IMR-90 (cell line): ENCODE measurements around the gene GAS6. TPM values are rescaled to one million over a fixed set of nuclear protein-coding genes. Genes with fewer than 3 reads are reported as not detected.

ENCODE experiments used
- ATAC-seq: fragments of 200-7000 bp; cut with Tn5 transposase; 2 replicates; pipeline ENCODE4 v1.9.1; 2020; ENCODE audit warnings: low read depth, mild to moderate bottlenecking, moderate library complexity
- BruUV-seq: library from RNA; stranded (reverse); fragments of 400-500 nt; replicated peaks from 2 replicates; lab custom pipeline; 2021; lab: Mats Ljungman, UMichigan
- CTCF ChIA-PET: fragments of 300-600 bp; formaldehyde crosslinking; extraction: SDS; loops from one replicate; lab custom pipeline; 2021; ENCODE audit warnings: antibody characterized with exemption; lab: Yijun Ruan, JAX
- POLR2A ChIA-PET: fragments of 300-600 bp; sonication (Branson Sonifier 250); formaldehyde crosslinking; loops from one replicate; lab custom pipeline; 2022; ENCODE audit warnings: antibody characterized with exemption; ENCODE audit not compliant: unreplicated experiment; lab: Charles Lee
- DNase-seq: peaks from one replicate; pipeline ENCODE4 v3.0.0; 2013
- H2AFZ ChIP-seq: replicated peaks from 2 replicates; pipeline ENCODE3; 2013; ENCODE audit warnings: low read length, mild to moderate bottlenecking; ENCODE audit not compliant: poor library complexity
- H2AK5ac ChIP-seq: 2 replicates; pipeline ENCODE4 v1.6.1; 2013; ENCODE audit warnings: low read depth, low read length, inconsistent platforms
- H2AK9ac ChIP-seq: replicated peaks from 2 replicates; pipeline ENCODE3; 2013; ENCODE audit warnings: mild to moderate bottlenecking, low read depth, low read length, moderate library complexity; ENCODE audit not compliant: poor library complexity
- H2BK120ac ChIP-seq: 2 replicates; pipeline ENCODE4 v1.6.1; 2013; ENCODE audit warnings: low read depth, low read length, inconsistent platforms
- H2BK15ac ChIP-seq: 3 replicates; pipeline ENCODE4 v1.6.1; 2013; ENCODE audit warnings: low read depth, low read length, inconsistent platforms
- H2BK20ac ChIP-seq: 2 replicates; pipeline ENCODE4 v1.6.1; 2013; ENCODE audit warnings: low read depth, mild to moderate bottlenecking, inconsistent platforms, low read length, moderate library complexity
- H2BK5ac ChIP-seq: 2 replicates; pipeline ENCODE4 v1.6.1; 2013; ENCODE audit warnings: mild to moderate bottlenecking, low read depth, low read length, inconsistent platforms; ENCODE audit not compliant: poor library complexity, severe bottlenecking
- H3K14ac ChIP-seq: replicated peaks from 2 replicates; pipeline ENCODE4 v1.6.1; 2013; ENCODE audit warnings: low read depth, low read length, inconsistent platforms
- H3K18ac ChIP-seq: 2 replicates; pipeline ENCODE4 v1.6.1; 2013; ENCODE audit warnings: low read depth, low read length, control low read depth
- H3K23ac ChIP-seq: 2 replicates; pipeline ENCODE4 v1.6.1; 2013; ENCODE audit warnings: low read depth, low read length, inconsistent platforms
- H3K27ac ChIP-seq: 2 replicates; pipeline ENCODE4 v1.5.1; 2013; ENCODE audit warnings: mild to moderate bottlenecking, control low read depth, low read length; ENCODE audit not compliant: insufficient read depth
- H3K27me3 ChIP-seq: 2 replicates; pipeline ENCODE4 v1.6.1; 2013; ENCODE audit warnings: low read length; ENCODE audit not compliant: control insufficient read depth, insufficient read depth
- H3K36me3 ChIP-seq: 2 replicates; pipeline ENCODE4 v1.6.1; 2013; ENCODE audit warnings: low read length, mixed read lengths; ENCODE audit not compliant: control insufficient read depth, insufficient read depth
- H3K4ac ChIP-seq: 2 replicates; pipeline ENCODE4 v1.6.1; 2013; ENCODE audit warnings: low read depth, low read length, inconsistent platforms
- H3K4me1 ChIP-seq: 2 replicates; pipeline ENCODE4 v1.6.1; 2013; ENCODE audit warnings: low read length, mixed read lengths; ENCODE audit not compliant: control insufficient read depth, insufficient read depth
- H3K4me2 ChIP-seq: 2 replicates; pipeline ENCODE4 v1.6.1; 2013; ENCODE audit warnings: low read depth, mild to moderate bottlenecking, control low read depth, low read length, moderate library complexity
- H3K4me3 ChIP-seq: 2 replicates; pipeline ENCODE4 v1.5.1; 2013; ENCODE audit warnings: low read depth, mild to moderate bottlenecking, control low read depth, low read length, moderate library complexity; ENCODE audit not compliant: insufficient read depth
- H3K56ac ChIP-seq: 2 replicates; pipeline ENCODE4 v1.6.1; 2013; ENCODE audit warnings: low read length, inconsistent platforms; ENCODE audit not compliant: insufficient read depth; ENCODE audit errors: extremely low read depth
- H3K79me1 ChIP-seq, 2 experiments: 2 replicates each; pipeline ENCODE4 v1.6.1; 2013; ENCODE audit warnings: low read length in 2 of 2, inconsistent platforms in 1 of 2, low read depth in 1 of 2
- H3K9ac ChIP-seq: 2 replicates; pipeline ENCODE4 v1.6.1; 2013; ENCODE audit warnings: low read depth, low read length, control low read depth
- H3K9me1 ChIP-seq: 2 replicates; pipeline ENCODE4 v1.6.1; 2013; ENCODE audit warnings: low read length, inconsistent platforms; ENCODE audit not compliant: insufficient read depth
- H3K9me3 ChIP-seq: 2 replicates; pipeline ENCODE4 v1.6.1; 2013; ENCODE audit warnings: low read length; ENCODE audit not compliant: control insufficient read depth, insufficient read depth
- H4K20me1 ChIP-seq: 2 replicates; pipeline ENCODE4 v1.6.1; 2013; ENCODE audit warnings: low read length, inconsistent platforms; ENCODE audit not compliant: insufficient read depth
- H4K5ac ChIP-seq: 2 replicates; pipeline ENCODE4 v1.6.1; 2013; ENCODE audit warnings: mild to moderate bottlenecking, low read depth, low read length, control low read depth
- H4K8ac ChIP-seq, 2 experiments: 2 replicates each; pipeline ENCODE4 v1.6.1; 2013; ENCODE audit warnings: low read depth in 2 of 2, low read length in 2 of 2, control low read depth in 1 of 2, inconsistent platforms in 1 of 2
- H4K91ac ChIP-seq: 2 replicates; pipeline ENCODE4 v1.6.1; 2013; ENCODE audit warnings: low read depth, low read length, inconsistent platforms; ENCODE audit not compliant: insufficient read depth
- CEBPB ChIP-seq: IDR thresholded peaks from 2 replicates; pipeline ENCODE4 v1.6.1; 2012; ENCODE audit warnings: low read depth, low read length, improper control_type of control experiment
- MXI1 ChIP-seq: IDR thresholded peaks from 2 replicates; pipeline ENCODE4 v1.6.1; 2012; ENCODE audit warnings: low read depth, mild to moderate bottlenecking, low read length, moderate library complexity, borderline replicate concordance
- POLR2A ChIP-seq: IDR thresholded peaks from 2 replicates; pipeline ENCODE4 v1.6.1; 2012; ENCODE audit warnings: mild to moderate bottlenecking, low read depth, low read length
- RAD21 ChIP-seq: IDR thresholded peaks from 2 replicates; pipeline ENCODE4 v1.6.1; 2012; ENCODE audit warnings: low read length, improper control_type of control experiment
- RFX5 ChIP-seq: IDR thresholded peaks from 2 replicates; pipeline ENCODE4 v1.8.0; 2012; ENCODE audit warnings: low read depth, mild to moderate bottlenecking, low read length, moderate library complexity
- WGBS, 2 experiments: methylation state at CpG; one replicate each; pipeline versions ENCODE4 v1.1.5 to v1.1.7; 2013; ENCODE audit warnings: missing lambda C conversion rate in 2 of 2; ENCODE audit not compliant: insufficient read length in 1 of 2; ENCODE audit errors: extremely low coverage in 2 of 2; 5-methylcytosine and 5-hydroxymethylcytosine counted together
- dilution Hi-C: fragments of 300-500 bp; cut with HindIII; formaldehyde crosslinking; loops from one replicate; pipeline ENCODE4 v1.14.3; 2018; ENCODE audit warnings: low sequenced_read_pairs; ENCODE audit not compliant: unreplicated experiment
- in situ Hi-C: fragments of 300-500 bp; cut with MboI; formaldehyde crosslinking; loops from 3 replicates; pipeline ENCODE4 v1.14.3; 2019; ENCODE audit warnings: low sequenced_read_pairs, inconsistent platforms, mixed read lengths
- intact Hi-C: fragments of 100-400 bp; cut with micrococcal nuclease; formaldehyde crosslinking; loops from 2 replicates; pipeline ENCODE4 v1.10.0; 2022
- polyA plus RNA-seq, 3 experiments: library from polyadenylated mRNA; depleted of rRNA; stranded (reverse); fragments of >200 nt; gene quantifications; 2 replicates each; pipeline ENCODE4 v1.2.3, GENCODE V29; 2012; ENCODE audit warnings: low replicate concordance in 1 of 3
- total RNA-seq: library from RNA; depleted of rRNA; stranded (reverse); fragments of >200 nt; gene quantifications from 2 replicates; pipeline ENCODE4 v1.2.3, GENCODE V29; 2012
- TF ChIP-seq, protein P1 (sequence below): fragments of 150-350 bp; IDR thresholded peaks from 2 replicates; pipeline ENCODE4 v1.6.1; 2016; ENCODE audit warnings: low read depth, mild to moderate bottlenecking, low read length, moderate library complexity, borderline replicate concordance
- TF ChIP-seq, protein P2 (sequence below): conservative IDR thresholded peaks from 2 replicates; pipeline ENCODE4 v1.5.1; 2012; ENCODE audit warnings: mild to moderate bottlenecking, low read depth, low read length, improper control_type of control experiment

The GAS6 gene
- total and polyA plus RNA-seq, 2 of the 4 experiments (the other 2 are of a cell fraction): 220 to 823 TPM

GRCh38 chr13:113818700-113819295, 45.1 kb downstream of the GAS6 start:
- Histone ChIP-seq H3K36me3 (peaks cover 28% of the 10 kb centered on the region), H2BK15ac (no peak overlapping the region), H3K9me1 (peaks cover 14% of the 10 kb centered on the region), H3K4me2 (no peak overlapping the region), H3K23ac (no peak overlapping the region), H3K79me1 (peaks cover 3 to 66% of the 10 kb centered on the region in 2 experiments), H3K9ac (no peak overlapping the region), H3K4ac (no peak overlapping the region), H3K4me1 (peaks cover 34% of the 10 kb centered on the region), H2BK5ac (peak overlapping the region; percentile 11), H4K8ac (no peak overlapping the region), H4K5ac (no peak overlapping the region), H2BK120ac (no peak overlapping the region), H4K20me1 (peaks cover 52% of the 10 kb centered on the region), H3K9me3 (no peaks in the 10 kb centered on the region), H2AFZ (no peak overlapping the region), H2BK20ac (no peak overlapping the region), H3K27me3 (no peaks in the 10 kb centered on the region), H3K4me3 (no peak overlapping the region), H3K27ac (no peak overlapping the region), H4K91ac (no peak overlapping the region), H3K14ac (no peak overlapping the region), H3K18ac (no peak overlapping the region), H2AK5ac (peak overlapping the region; percentile 45; the same call in 1 of the 2 replicates), H2AK9ac (no peak overlapping the region), H3K56ac (no peak overlapping the region)
- DNase-seq: no peak
- ChIA-PET POLR2A (no interaction called here), CTCF (no interaction called here)
- in situ Hi-C loops (no loop called here), dilution Hi-C loops (no loop called here), intact Hi-C loops (loop anchor here (10.0 kb wide), 1 partner anchor 206 kb away; no protein-coding TSS in a partner anchor)
- BruUV-seq: no TSS peak
- TF ChIP-seq POLR2A (no peak), RFX5 (no peak), RAD21 (no peak), CEBPB (no peak), MXI1 (no peak)
- TF ChIP-seq, protein P1, sequence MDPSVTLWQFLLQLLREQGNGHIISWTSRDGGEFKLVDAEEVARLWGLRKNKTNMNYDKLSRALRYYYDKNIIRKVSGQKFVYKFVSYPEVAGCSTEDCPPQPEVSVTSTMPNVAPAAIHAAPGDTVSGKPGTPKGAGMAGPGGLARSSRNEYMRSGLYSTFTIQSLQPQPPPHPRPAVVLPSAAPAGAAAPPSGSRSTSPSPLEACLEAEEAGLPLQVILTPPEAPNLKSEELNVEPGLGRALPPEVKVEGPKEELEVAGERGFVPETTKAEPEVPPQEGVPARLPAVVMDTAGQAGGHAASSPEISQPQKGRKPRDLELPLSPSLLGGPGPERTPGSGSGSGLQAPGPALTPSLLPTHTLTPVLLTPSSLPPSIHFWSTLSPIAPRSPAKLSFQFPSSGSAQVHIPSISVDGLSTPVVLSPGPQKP: no peak
- TF ChIP-seq, protein P2, sequence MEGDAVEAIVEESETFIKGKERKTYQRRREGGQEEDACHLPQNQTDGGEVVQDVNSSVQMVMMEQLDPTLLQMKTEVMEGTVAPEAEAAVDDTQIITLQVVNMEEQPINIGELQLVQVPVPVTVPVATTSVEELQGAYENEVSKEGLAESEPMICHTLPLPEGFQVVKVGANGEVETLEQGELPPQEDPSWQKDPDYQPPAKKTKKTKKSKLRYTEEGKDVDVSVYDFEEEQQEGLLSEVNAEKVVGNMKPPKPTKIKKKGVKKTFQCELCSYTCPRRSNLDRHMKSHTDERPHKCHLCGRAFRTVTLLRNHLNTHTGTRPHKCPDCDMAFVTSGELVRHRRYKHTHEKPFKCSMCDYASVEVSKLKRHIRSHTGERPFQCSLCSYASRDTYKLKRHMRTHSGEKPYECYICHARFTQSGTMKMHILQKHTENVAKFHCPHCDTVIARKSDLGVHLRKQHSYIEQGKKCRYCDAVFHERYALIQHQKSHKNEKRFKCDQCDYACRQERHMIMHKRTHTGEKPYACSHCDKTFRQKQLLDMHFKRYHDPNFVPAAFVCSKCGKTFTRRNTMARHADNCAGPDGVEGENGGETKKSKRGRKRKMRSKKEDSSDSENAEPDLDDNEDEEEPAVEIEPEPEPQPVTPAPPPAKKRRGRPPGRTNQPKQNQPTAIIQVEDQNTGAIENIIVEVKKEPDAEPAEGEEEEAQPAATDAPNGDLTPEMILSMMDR: no peak
- 95% methylated on average over 20 of the region's 26 CpGs; no CpG with 5 or more reads in 1 of the 2 experiments for WGBS, 2 experiments
- ATAC-seq: no peak
